Measurements from ENCODE around the gene PRSS56.

The PRSS56 gene

GRCh38 chr2:232502511-232502910, 17.7 kb upstream of the PRSS56 start:
- DNase-seq: peak in 1 of 5 donors; percentile 13

GRCh38 chr2:232502911-232503808, 17.0 kb upstream of the PRSS56 start:
- DNase-seq: peak in 3 of 5 donors; percentile 24 to 43 (median 24)

- no peak for DNase-seq
These were observed 16.3 kb upstream of the PRSS56 start for GRCh38 chr2:232503809-232504323.

GRCh38 chr2:232504438-232504837, 15.8 kb upstream of the PRSS56 start:
- no peak for DNase-seq

GRCh38 chr2:232505856-232506255, 14.3 kb upstream of the PRSS56 start:
- DNase-seq: no peak

GRCh38 chr2:232506709-232507108, 13.5 kb upstream of the PRSS56 start:
- DNase-seq: no peak

GRCh38 chr2:232508251-232508650, 11.9 kb upstream of the PRSS56 start:
- no peak for DNase-seq

- no peak for DNase-seq
These were observed 8.8 kb upstream of the PRSS56 start for GRCh38 chr2:232511336-232511890.

GRCh38 chr2:232512602-232513001, 7.6 kb upstream of the PRSS56 start:
- DNase-seq: no peak

- DNase-seq: no peak
These were observed 6.8 kb upstream of the PRSS56 start for GRCh38 chr2:232513353-232513752.

- no peak for DNase-seq
These were observed 4.5 kb upstream of the PRSS56 start for GRCh38 chr2:232515639-232516038.

- no peak for DNase-seq
These were observed 3.6 kb upstream of the PRSS56 start for GRCh38 chr2:232516551-232516950.

- no peak for DNase-seq
These were observed 1.3 kb upstream of the PRSS56 start for GRCh38 chr2:232518844-232519243.

- DNase-seq: no peak
These were observed 301 bp downstream of the PRSS56 start for GRCh38 chr2:232520489-232520888.

GRCh38 chr2:232521098-232521497, 910 bp downstream of the PRSS56 start:
- no peak for DNase-seq

GRCh38 chr2:232521959-232522622, 1.9 kb downstream of the PRSS56 start:
- peak; percentile 27 to 61 (median 49) for DNase-seq

- DNase-seq: peak in 1 of 5 donors; percentile 8
These were observed 2.6 kb downstream of the PRSS56 start for GRCh38 chr2:232522623-232523401.

GRCh38 chr2:232523402-232523681, 3.2 kb downstream of the PRSS56 start:
- DNase-seq: no peak

- peak in 1 of 5 donors; percentile 29 for DNase-seq
These were observed 3.8 kb downstream of the PRSS56 start for GRCh38 chr2:232523682-232524597.

- DNase-seq: no peak
These were observed 4.6 kb downstream of the PRSS56 start for GRCh38 chr2:232524771-232525170.

GRCh38 chr2:232525199-232525598, 5.0 kb downstream of the PRSS56 start:
- no peak for DNase-seq
